ENCODE measurements around the gene EGFR.

Gene EGFR

GRCh38 chr7:55048221-55048859, 29.5 kb downstream of the EGFR start:
- no peak overlapping the region for H3K27ac ChIP-seq (ENCODE audit: low read length)
- no peaks in the 10 kb centered on the region for H3F3A ChIP-seq (ENCODE audit: insufficient read depth, low read length)
- H3K79me2 ChIP-seq (ENCODE audit: low read length), result no peaks in the 10 kb centered on the region
- H3K4me3 ChIP-seq (ENCODE audit: low read length), result no peak overlapping the region
- no peak for DNase-seq
- H3K4me2 ChIP-seq (ENCODE audit: low read depth, low read length), result no peak overlapping the region
- no peaks in the 10 kb centered on the region for H3K4me1 ChIP-seq (ENCODE audit: low read length)
- no peaks in the 10 kb centered on the region for H3K27me3 ChIP-seq (replicated peaks; ENCODE audit: insufficient read depth, low read length)
- no peaks in the 10 kb centered on the region for H3K36me3 ChIP-seq (replicated peaks; ENCODE audit: insufficient read depth, low read length)
- no peak for TF ChIP-seq EZH2 (optimal IDR thresholded peaks at IDR 0.05; ENCODE audit: low read depth, low read length)
- TF ChIP-seq EZH2phosphoT487 (IDR thresholded peaks at IDR 0.05; ENCODE audit: low read length), result no peak
- TF ChIP-seq, protein P1, sequence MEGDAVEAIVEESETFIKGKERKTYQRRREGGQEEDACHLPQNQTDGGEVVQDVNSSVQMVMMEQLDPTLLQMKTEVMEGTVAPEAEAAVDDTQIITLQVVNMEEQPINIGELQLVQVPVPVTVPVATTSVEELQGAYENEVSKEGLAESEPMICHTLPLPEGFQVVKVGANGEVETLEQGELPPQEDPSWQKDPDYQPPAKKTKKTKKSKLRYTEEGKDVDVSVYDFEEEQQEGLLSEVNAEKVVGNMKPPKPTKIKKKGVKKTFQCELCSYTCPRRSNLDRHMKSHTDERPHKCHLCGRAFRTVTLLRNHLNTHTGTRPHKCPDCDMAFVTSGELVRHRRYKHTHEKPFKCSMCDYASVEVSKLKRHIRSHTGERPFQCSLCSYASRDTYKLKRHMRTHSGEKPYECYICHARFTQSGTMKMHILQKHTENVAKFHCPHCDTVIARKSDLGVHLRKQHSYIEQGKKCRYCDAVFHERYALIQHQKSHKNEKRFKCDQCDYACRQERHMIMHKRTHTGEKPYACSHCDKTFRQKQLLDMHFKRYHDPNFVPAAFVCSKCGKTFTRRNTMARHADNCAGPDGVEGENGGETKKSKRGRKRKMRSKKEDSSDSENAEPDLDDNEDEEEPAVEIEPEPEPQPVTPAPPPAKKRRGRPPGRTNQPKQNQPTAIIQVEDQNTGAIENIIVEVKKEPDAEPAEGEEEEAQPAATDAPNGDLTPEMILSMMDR (IDR thresholded peaks at IDR 0.05; ENCODE audit: low read length), result no peak
- H3K9ac ChIP-seq (ENCODE audit: low read length), result no peak overlapping the region
- H2AFZ ChIP-seq (ENCODE audit: low read length), result no peak overlapping the region
- H4K20me1 ChIP-seq (ENCODE audit: insufficient read depth, low read length), result no peaks in the 10 kb centered on the region
- no peaks in the 10 kb centered on the region for H3K9me2 ChIP-seq (replicated peaks; ENCODE audit: insufficient read depth, low read length)
- no peaks in the 10 kb centered on the region for H3K9me3 ChIP-seq (replicated peaks; ENCODE audit: insufficient read depth, low read length)

DNA sequence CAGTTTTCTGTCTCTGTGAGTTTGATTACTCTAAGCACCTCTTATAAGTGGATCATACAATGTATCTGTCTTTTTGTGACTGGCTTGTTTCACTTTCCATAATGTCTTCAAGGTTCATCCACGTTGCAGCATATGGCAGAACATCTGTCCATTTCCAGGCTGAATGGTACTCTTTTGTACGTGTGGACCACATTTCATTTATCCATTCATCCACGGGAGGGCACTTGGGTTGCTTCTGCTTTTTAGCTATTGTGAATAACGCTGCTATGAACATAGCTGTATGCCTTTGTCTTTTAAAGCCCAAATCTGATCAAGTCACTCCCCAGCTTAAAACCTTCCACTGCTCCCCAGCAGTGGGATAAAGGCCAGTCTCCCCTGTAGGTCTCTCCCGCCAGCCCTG, 31.5 kb downstream of the EGFR start:
- Histone ChIP-seq H3F3A (ENCODE audit: insufficient read depth, low read length) (no peaks in the 10 kb centered on the region), H3K27me3 (replicated peaks; ENCODE audit: insufficient read depth, low read length) (no peaks in the 10 kb centered on the region), H3K9me2 (replicated peaks; ENCODE audit: insufficient read depth, low read length) (no peaks in the 10 kb centered on the region), H3K4me2 (ENCODE audit: low read depth, low read length) (no peak overlapping the region), H3K27ac (ENCODE audit: low read length) (no peak overlapping the region), H3K79me2 (ENCODE audit: low read length) (no peaks in the 10 kb centered on the region), H3K9ac (ENCODE audit: low read length) (no peak overlapping the region), H3K36me3 (replicated peaks; ENCODE audit: insufficient read depth, low read length) (no peaks in the 10 kb centered on the region), H4K20me1 (ENCODE audit: insufficient read depth, low read length) (no peaks in the 10 kb centered on the region), H3K4me1 (ENCODE audit: low read length) (no peaks in the 10 kb centered on the region), H3K9me3 (replicated peaks; ENCODE audit: insufficient read depth, low read length) (no peaks in the 10 kb centered on the region), H2AFZ (ENCODE audit: low read length) (no peak overlapping the region), H3K4me3 (ENCODE audit: low read length) (no peak overlapping the region)
- TF ChIP-seq, protein P1 (IDR thresholded peaks at IDR 0.05; ENCODE audit: low read length), result no peak
- TF ChIP-seq EZH2phosphoT487 (IDR thresholded peaks at IDR 0.05; ENCODE audit: low read length) (no peak), EZH2 (optimal IDR thresholded peaks at IDR 0.05; ENCODE audit: low read depth, low read length) (no peak)
- peak; percentile 7 for DNase-seq

DNA sequence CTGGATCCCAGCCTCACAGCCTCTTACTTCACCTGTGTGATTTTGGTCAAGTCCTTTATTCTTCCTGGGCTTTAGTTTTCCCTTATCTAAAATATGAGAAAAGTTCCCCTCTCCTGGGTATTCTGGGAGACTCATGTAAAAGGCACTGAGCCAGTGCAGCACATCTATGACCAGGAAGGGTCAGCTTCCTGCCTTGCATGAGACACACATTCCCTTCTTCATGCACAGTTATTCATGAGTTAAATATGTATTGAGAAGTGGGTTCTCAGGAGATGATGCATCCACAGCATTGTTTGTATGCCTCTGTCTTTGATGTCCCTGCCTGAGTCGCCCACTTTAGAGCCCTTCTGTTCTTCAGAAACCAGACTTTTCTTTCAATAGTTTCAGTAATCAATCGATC, 33.3 kb downstream of the EGFR start:
- H2AFZ ChIP-seq (ENCODE audit: low read length), result no peak overlapping the region
- no peaks in the 10 kb centered on the region for H3K9me3 ChIP-seq (replicated peaks; ENCODE audit: insufficient read depth, low read length)
- H3K4me1 ChIP-seq (ENCODE audit: low read length), result no peaks in the 10 kb centered on the region
- no peak overlapping the region for H3K4me2 ChIP-seq (ENCODE audit: low read depth, low read length)
- no peaks in the 10 kb centered on the region for H4K20me1 ChIP-seq (ENCODE audit: insufficient read depth, low read length)
- TF ChIP-seq EZH2 (optimal IDR thresholded peaks at IDR 0.05; ENCODE audit: low read depth, low read length), result no peak
- TF ChIP-seq, protein P1 (IDR thresholded peaks at IDR 0.05; ENCODE audit: low read length), result no peak
- TF ChIP-seq EZH2phosphoT487 (IDR thresholded peaks at IDR 0.05; ENCODE audit: low read length), result no peak
- H3K4me3 ChIP-seq (ENCODE audit: low read length), result no peak overlapping the region
- no peak overlapping the region for H3K9ac ChIP-seq (ENCODE audit: low read length)
- no peaks in the 10 kb centered on the region for H3K9me2 ChIP-seq (replicated peaks; ENCODE audit: insufficient read depth, low read length)
- no peaks in the 10 kb centered on the region for H3K79me2 ChIP-seq (ENCODE audit: low read length)
- no peaks in the 10 kb centered on the region for H3F3A ChIP-seq (ENCODE audit: insufficient read depth, low read length)
- no peaks in the 10 kb centered on the region for H3K27me3 ChIP-seq (replicated peaks; ENCODE audit: insufficient read depth, low read length)
- no peaks in the 10 kb centered on the region for H3K36me3 ChIP-seq (replicated peaks; ENCODE audit: insufficient read depth, low read length)
- DNase-seq, result no peak
- H3K27ac ChIP-seq (ENCODE audit: low read length), result no peak overlapping the region
